HS-5 (cell line): ENCODE data around the gene SLC16A9.
A peak's percentile ranks its signal among the peaks of the same experiment; 100 is the strongest.
"Not testable (repeated sequence)": the region's sequence is repeated elsewhere in the genome, so short reads cannot be mapped to it uniquely, and the experiment has no call there.

Experiments used
- DNase-seq: peaks from one replicate; pipeline ENCODE4 v3.0.0-alpha.2; 2012; ENCODE audit warnings: low read depth

SLC16A9 gene

GRCh38 chr10:59674215-59674836 lies 35.3 kb downstream of the SLC16A9 start:
- DNase-seq = peak; percentile 69

GRCh38 chr10:59672150-59672875 lies 37.3 kb downstream of the SLC16A9 start:
- DNase-seq = no peak

GRCh38 chr10:59670269-59670668 lies 39.4 kb downstream of the SLC16A9 start:
- DNase-seq = no peak

- no peak for DNase-seq
These were observed 41.6 kb downstream of the SLC16A9 start for GRCh38 chr10:59668096-59668495.

GRCh38 chr10:59666310-59666709 lies 43.3 kb downstream of the SLC16A9 start:
- no peak for DNase-seq

- DNase-seq = not testable (repeated sequence)
These were observed 46.4 kb downstream of the SLC16A9 start for GRCh38 chr10:59663213-59663612.

GRCh38 chr10:59657724-59658123 lies 51.9 kb downstream of the SLC16A9 start:
- DNase-seq = no peak

GRCh38 chr10:59655309-59655708 lies 54.3 kb downstream of the SLC16A9 start:
- DNase-seq = no peak

- DNase-seq = no peak
These were observed 55.6 kb downstream of the SLC16A9 start for GRCh38 chr10:59654007-59654406.

- DNase-seq = no peak
These were observed 57.7 kb downstream of the SLC16A9 start for GRCh38 chr10:59651902-59652301.

- no peak for DNase-seq
These were observed 59.9 kb downstream of the SLC16A9 start for GRCh38 chr10:59649606-59650346.

GRCh38 chr10:59648711-59649201 lies 60.9 kb downstream of the SLC16A9 start:
- DNase-seq = no peak

GRCh38 chr10:59644841-59645240 lies 64.8 kb downstream of the SLC16A9 start:
- no peak for DNase-seq

- DNase-seq = not testable (repeated sequence)
These were observed 68.0 kb downstream of the SLC16A9 start for GRCh38 chr10:59641688-59642087.

GRCh38 chr10:59635502-59636290 lies 74.0 kb downstream of the SLC16A9 start:
- no peak for DNase-seq

GRCh38 chr10:59634102-59634501 lies 75.5 kb downstream of the SLC16A9 start:
- DNase-seq = no peak

- DNase-seq = no peak
These were observed 76.6 kb downstream of the SLC16A9 start for GRCh38 chr10:59633063-59633462.

- no peak for DNase-seq
These were observed 77.5 kb downstream of the SLC16A9 start for GRCh38 chr10:59631882-59632807.

GRCh38 chr10:59631237-59631636 lies 78.4 kb downstream of the SLC16A9 start:
- DNase-seq = no peak

- no peak for DNase-seq
These were observed 80.7 kb downstream of the SLC16A9 start for GRCh38 chr10:59628965-59629364.

GRCh38 chr10:59628456-59628855 lies 81.2 kb downstream of the SLC16A9 start:
- DNase-seq = no peak
